LNCaP clone FGC (cell line): Measurements from ENCODE around the gene NGFR.

ENCODE experiments used
- DNase-seq: peaks from one replicate; pipeline ENCODE4 v3.0.0-alpha.2; 2011; ENCODE audit warnings: low read depth
- H3K4me3 ChIP-seq: 2 replicates; pipeline ENCODE4 v1.5.1; 2011; ENCODE audit warnings: mild to moderate bottlenecking, low read depth, low read length, control low read depth
- TF ChIP-seq, protein P1 (sequence below): IDR thresholded peaks from 2 replicates; pipeline ENCODE4 v1.5.1; 2012; ENCODE audit warnings: mild to moderate bottlenecking; ENCODE audit not compliant: control insufficient read depth, insufficient read depth; ENCODE audit errors: extremely low read depth

The NGFR gene

DNA sequence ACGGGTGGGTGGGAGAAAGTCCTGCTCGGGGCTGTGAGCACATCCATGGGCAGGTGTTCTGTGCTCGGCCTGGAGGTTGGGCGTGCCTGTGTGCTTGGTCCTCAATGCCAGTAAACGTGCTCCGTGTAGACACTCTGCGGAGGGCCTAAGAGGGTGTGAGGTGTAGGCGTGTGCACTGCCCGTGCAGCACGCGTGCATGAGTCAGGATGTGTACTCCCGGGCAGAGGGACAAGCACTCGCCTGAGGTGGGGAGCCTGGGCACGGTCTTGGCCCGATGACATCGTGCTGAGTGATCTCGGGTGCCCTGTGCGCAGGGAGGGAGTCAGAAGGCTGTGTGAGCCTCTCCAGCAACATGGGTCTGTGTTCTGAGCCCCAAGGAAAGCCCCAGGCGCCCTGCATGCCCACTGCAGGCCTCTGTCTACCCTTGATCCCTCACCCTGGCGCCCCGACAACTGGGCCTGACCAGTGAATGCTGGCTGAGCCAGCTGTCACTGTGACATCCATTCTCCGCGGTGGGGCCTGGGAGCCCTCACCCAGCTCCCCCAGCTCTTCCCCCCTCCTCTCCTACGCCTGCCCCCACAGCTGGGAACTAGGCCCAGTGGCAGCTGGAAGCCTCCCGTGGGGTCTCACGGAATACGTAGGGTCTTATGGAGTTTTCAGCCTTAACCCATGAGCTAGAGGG, 57.1 kb downstream of the NGFR start:
- TF ChIP-seq, protein P1, sequence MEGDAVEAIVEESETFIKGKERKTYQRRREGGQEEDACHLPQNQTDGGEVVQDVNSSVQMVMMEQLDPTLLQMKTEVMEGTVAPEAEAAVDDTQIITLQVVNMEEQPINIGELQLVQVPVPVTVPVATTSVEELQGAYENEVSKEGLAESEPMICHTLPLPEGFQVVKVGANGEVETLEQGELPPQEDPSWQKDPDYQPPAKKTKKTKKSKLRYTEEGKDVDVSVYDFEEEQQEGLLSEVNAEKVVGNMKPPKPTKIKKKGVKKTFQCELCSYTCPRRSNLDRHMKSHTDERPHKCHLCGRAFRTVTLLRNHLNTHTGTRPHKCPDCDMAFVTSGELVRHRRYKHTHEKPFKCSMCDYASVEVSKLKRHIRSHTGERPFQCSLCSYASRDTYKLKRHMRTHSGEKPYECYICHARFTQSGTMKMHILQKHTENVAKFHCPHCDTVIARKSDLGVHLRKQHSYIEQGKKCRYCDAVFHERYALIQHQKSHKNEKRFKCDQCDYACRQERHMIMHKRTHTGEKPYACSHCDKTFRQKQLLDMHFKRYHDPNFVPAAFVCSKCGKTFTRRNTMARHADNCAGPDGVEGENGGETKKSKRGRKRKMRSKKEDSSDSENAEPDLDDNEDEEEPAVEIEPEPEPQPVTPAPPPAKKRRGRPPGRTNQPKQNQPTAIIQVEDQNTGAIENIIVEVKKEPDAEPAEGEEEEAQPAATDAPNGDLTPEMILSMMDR, result no peak
- H3K4me3 ChIP-seq, result no peak overlapping the region
- no peak for DNase-seq

DNA sequence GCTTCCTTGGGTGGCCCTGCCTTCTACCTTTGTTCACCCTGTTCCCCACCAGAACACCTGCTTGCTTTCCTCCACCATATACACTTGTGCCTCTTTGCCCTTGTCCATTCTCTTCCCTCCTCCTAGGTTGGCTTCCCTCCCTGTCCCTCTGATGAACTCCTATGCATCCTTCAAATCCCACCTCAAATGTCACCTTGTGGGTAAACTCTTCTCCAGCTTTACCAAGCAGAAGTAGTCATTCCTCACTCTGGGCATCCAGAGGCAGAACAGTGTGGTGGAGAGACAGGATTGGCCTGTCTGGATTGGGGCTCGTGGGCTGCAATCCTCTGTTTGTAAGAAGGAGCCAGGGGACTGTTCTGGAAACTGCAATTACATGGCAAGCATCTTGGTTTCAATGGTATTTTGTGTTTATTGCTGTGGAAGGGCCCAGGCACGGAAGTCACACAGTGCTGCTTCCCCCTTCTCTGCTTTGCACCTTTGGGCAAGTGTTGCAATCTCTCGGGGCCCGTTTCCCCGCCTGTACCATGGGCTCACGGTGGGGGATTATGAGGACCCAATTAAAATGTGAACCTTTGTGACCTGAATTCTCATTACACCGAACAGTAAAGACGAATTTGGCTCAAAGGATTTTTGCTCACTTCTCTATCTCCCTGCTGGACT, 58.7 kb downstream of the NGFR start:
- DNase-seq, result no peak
- H3K4me3 ChIP-seq, result no peak overlapping the region
- TF ChIP-seq, protein P1, result no peak

DNA sequence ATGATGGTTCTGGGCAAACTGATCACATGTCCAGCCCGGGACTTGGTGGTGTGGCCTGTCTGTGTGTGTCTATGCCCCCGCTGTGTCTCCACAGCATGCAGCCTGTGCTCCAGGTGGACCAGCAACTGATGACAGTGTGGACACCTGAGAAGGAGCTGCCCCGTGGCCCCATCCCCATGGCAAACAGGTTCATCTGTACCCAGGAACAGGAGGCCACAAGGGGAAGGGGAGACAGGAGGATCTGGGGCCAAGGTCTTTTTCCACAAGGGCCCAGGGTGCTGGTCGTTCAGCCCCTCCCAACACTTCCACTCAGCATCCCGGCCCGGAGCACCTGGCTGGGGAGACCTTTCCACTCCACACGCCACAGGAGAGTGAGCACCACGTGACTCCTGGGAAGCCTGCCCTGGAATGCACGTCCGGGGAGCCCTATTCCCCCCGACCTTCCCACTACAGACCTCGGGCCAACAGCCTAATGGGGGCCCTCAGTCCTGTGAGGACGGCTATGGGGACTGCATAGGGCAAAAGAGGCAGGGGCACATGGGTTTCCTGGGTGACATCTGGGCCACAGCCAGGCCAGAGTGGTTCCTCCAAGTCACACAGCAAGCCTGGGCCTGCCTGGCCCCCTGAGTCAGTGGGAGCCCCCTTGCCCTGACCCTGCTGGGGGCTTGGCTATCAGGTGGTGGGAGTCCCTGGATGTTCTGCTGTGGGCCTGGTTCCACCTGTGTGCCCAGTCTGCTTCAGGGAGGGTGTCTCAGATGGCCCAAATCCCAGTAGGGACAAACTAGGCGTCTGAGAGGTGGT, 59.8 kb downstream of the NGFR start:
- TF ChIP-seq, protein P1, result no peak
- DNase-seq, result no peak
- no peak overlapping the region for H3K4me3 ChIP-seq

DNA sequence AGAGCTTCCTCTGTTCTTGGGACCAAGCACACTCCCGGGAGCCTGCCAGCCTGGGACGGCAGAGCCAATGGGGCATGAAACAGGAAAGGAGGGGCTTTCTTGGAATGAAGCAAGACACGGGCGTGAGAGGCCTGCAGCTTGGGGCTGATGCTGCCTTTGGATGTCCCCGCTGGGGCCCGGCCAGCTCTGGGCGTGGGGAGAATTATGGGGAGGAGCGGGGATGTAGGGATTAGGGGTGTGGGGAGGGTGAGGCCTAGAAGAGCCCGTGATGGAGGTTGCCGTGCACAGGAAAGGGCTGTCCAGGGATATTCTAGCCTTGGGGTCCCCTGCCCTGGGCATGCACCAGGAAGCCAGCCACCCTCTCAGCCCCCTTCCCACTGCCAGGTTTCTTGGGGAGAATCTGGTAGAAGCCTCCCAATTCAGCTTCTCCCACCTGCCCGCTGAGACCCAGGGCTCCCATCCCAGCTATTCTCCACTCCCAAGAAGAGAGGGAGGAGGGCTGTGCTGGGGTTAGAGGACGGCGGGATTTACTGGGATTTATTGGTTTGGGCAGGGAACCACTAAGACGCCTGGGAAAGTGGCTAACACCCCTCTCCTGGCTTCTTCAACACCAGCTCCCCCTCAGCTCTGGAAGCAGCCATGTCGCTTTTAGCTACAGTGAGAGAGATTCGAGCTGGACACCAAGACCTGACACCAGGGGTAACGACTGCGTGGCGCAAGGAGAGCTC, 60.6 kb downstream of the NGFR start:
- no peak overlapping the region for H3K4me3 ChIP-seq
- TF ChIP-seq, protein P1, result no peak
- no peak for DNase-seq

DNA sequence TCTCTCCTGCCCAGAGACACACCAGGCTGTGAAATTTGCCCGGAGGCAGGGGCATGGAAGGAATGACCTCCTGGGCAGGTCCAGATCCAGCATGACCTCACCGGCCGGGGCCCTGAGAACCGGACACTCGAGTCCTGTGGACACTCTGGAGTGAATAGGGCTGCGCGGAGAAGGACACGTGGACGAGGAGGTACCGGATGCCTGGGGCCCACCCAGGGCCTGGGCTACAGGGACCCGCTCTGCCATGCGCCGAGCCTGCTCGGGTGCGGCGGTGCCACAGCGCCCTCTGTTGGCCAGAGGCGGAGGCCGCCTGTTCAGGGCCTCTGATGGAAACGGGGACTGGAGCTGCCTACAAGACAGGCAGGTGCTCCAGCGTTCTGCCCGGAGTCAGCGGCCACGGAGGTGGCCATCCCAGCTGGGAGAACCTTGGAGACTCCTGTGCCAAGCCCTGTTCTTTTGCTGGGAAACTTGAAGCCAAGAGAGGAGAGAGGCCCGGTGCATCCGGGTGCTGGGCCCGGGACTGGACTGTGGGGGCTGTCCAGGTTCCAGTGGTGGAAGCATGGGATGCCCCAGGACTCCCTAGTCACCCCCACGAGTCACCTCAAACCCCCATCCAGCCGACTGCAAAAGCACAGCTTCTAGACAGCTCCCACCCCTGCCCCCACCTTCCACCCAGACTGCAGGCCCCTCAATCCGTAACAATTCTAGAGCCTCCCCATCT, 61.3 kb downstream of the NGFR start:
- H3K4me3 ChIP-seq, result no peak overlapping the region
- TF ChIP-seq, protein P1, result peak; percentile 97
- no peak for DNase-seq

DNA sequence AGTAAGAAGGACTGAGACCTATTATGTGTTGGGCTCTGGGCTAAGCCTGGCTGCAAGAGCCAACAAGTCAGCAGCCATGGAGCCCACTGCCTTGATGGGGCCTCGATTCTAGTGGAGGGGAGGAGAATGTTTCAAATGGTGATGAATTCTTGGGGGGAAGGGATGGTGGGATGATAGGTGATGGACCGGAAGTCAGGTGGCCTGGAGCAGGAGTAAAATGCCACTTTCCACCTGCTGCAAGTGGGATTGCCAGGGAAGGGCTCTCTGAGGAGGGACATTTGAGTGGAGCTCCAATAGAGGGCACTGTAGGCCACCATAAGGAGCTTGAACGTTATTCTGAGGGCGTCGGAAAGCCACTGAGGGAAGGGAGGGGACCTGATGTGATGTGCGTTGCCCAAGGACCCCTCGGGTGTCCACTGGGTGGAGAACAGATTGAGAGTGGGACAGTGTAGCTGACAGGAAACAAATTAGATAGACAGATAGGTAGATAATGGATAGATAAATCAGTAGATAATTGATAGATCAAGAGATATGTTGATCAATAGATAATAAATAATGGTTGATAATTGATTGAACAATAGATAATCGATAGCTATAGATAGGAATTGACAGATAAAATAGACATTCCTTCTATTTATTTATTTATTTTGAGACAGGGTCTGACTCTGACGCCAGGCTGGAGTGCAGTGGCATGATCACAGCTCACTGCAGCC, 62.4 kb downstream of the NGFR start:
- no peak overlapping the region for H3K4me3 ChIP-seq
- DNase-seq, result no peak
- TF ChIP-seq, protein P1, result peak; percentile 73
